ENCODE measurements around the gene CDKAL1.
"Not testable (repeated sequence)": the region's sequence is repeated elsewhere in the genome, so short reads cannot be mapped to it uniquely, and the experiment has no call there.

Gene CDKAL1

DNA sequence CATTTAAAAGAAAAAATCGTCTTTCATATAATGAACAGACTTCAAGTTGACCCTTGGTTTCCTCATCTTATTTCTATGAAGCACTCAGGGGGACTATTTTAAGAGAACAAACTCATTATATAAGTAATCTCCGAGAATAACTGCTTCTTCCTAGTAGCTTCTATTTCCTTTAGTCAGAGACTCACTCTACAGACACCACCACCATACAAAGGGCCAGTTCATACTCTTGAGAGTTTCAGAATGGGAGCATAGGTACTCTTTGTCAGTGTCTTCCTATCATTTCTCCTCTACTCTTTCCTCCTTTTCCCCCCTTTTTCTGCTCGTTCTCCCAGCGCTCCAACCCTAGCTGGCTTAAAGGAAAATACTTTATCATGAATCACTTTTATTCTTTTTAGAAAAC, 104.9 kb downstream of the CDKAL1 start:
- H3K4me3 ChIP-seq (replicated peaks; ENCODE audit: low read depth, low read length) = no peak overlapping the region
- TF ChIP-seq, protein P1, sequence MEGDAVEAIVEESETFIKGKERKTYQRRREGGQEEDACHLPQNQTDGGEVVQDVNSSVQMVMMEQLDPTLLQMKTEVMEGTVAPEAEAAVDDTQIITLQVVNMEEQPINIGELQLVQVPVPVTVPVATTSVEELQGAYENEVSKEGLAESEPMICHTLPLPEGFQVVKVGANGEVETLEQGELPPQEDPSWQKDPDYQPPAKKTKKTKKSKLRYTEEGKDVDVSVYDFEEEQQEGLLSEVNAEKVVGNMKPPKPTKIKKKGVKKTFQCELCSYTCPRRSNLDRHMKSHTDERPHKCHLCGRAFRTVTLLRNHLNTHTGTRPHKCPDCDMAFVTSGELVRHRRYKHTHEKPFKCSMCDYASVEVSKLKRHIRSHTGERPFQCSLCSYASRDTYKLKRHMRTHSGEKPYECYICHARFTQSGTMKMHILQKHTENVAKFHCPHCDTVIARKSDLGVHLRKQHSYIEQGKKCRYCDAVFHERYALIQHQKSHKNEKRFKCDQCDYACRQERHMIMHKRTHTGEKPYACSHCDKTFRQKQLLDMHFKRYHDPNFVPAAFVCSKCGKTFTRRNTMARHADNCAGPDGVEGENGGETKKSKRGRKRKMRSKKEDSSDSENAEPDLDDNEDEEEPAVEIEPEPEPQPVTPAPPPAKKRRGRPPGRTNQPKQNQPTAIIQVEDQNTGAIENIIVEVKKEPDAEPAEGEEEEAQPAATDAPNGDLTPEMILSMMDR (IDR thresholded peaks at IDR 0.05; ENCODE audit: insufficient read depth, low read length, poor library complexity, severe bottlenecking) = no peak
- H3K36me3 ChIP-seq (ENCODE audit: control insufficient read depth, insufficient read depth, low read length) = no peaks in the 10 kb centered on the region
- no peak for DNase-seq (ENCODE audit: extremely low read depth, insufficient read length)
- no peaks in the 10 kb centered on the region for H3K27me3 ChIP-seq (replicated peaks; ENCODE audit: control insufficient read depth, insufficient read depth, low read length)

DNA sequence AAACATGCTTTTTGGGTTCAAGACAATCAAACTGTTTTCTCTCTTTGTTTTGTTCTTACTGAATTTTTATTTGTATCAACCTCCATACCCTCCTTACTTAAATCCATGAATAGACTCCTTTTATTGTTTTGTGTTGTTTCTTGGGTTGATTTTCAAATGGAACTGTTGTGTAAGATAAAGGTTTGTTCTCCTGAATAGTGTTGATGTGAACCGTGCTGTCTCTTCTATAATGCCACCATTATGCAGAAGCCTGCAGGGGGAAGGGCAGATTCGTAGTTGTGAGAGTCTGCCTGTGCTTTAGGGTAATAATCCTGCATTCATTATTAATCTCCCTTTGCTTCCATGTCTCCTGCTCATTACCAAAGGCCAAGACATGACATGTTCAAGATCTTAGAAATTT, 105.9 kb downstream of the CDKAL1 start:
- TF ChIP-seq, protein P1 (IDR thresholded peaks at IDR 0.05; ENCODE audit: insufficient read depth, low read length, poor library complexity, severe bottlenecking) = no peak
- H3K36me3 ChIP-seq (ENCODE audit: control insufficient read depth, insufficient read depth, low read length) = no peaks in the 10 kb centered on the region
- no peaks in the 10 kb centered on the region for H3K27me3 ChIP-seq (replicated peaks; ENCODE audit: control insufficient read depth, insufficient read depth, low read length)
- no peak overlapping the region for H3K4me3 ChIP-seq (replicated peaks; ENCODE audit: low read depth, low read length)
- no peak for DNase-seq (ENCODE audit: extremely low read depth, insufficient read length)

DNA sequence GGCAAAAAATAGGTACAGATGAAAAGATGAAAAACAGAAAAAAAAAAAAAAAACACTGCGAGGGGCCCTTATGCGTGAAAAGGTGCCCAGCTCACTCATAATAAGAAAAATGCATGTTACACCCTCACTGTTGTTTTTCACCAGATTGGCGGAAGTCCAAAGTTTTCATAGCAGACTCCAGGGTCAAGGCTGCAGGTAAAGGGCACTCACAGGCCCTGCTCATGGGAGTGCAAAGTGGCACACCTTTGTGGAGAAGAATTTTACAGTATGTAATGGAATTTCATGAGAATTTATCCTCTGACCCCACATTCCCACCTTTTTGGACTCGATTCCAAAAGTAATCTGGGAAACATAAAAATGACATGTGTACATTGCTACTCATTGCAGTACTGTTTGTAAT, 108.2 kb downstream of the CDKAL1 start:
- Histone ChIP-seq H3K27me3 (replicated peaks; ENCODE audit: control insufficient read depth, insufficient read depth, low read length) (no peaks in the 10 kb centered on the region), H3K36me3 (ENCODE audit: control insufficient read depth, insufficient read depth, low read length) (no peaks in the 10 kb centered on the region), H3K4me3 (replicated peaks; ENCODE audit: low read depth, low read length) (no peak overlapping the region)
- TF ChIP-seq, protein P1 (IDR thresholded peaks at IDR 0.05; ENCODE audit: insufficient read depth, low read length, poor library complexity, severe bottlenecking) = no peak
- DNase-seq (ENCODE audit: extremely low read depth, insufficient read length) = no peak

DNA sequence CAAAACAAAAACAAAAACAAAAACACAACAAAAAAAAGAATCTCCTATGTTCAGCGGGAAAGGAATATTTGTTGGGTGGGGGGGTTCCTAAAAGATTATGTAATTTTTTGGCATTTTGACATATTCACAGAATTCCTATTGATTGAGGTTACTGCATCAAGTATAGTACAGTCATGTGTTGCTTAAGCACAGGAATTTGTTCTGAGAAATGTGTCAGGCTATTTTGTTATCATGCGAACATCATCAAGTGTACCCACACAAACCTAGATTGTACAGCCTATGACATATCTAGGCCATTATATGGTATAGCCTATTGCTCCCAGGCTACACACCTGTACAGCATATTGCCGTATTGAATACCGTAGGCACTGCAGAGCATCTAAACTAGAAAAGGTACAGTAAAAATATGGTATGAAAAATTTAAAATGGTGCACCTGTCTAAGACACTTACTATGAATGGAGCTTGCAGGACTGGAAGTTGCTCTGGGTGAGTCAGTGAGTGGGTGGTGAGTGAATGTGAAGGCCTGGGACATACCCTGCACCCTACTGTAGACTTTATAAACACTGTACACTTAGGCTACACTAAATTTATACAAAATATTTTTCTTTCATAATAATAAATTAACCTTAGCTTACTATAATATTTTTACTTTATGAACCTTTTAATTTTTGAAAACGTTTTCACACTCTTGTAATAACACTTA, 110.6 kb downstream of the CDKAL1 start:
- no peak for DNase-seq (ENCODE audit: extremely low read depth, insufficient read length)
- no peaks in the 10 kb centered on the region for H3K27me3 ChIP-seq (replicated peaks; ENCODE audit: control insufficient read depth, insufficient read depth, low read length)
- no peak overlapping the region for H3K4me3 ChIP-seq (replicated peaks; ENCODE audit: low read depth, low read length)
- H3K36me3 ChIP-seq (ENCODE audit: control insufficient read depth, insufficient read depth, low read length) = no peaks in the 10 kb centered on the region
- TF ChIP-seq, protein P1 (IDR thresholded peaks at IDR 0.05; ENCODE audit: insufficient read depth, low read length, poor library complexity, severe bottlenecking) = no peak

DNA sequence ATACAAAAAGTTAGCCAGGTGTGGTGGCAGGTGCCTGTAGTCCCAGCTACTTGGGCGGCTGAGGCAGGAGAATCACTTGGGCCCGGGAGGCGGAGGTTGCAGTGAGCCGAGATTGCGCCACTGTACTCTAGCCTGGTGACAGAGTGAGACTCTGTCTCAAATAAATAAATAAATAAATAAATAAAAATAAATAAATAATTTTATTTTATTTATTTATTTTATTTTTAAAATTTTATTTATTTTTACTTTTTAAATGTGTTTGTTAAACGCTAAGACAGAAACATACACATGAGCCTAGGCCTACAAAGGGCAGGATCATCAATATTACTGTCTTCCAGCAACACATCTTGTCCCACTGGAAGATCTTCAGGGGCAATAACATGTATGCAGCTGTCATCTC, 111.3 kb downstream of the CDKAL1 start:
- H3K4me3 ChIP-seq (replicated peaks; ENCODE audit: low read depth, low read length); H3K27me3 ChIP-seq (replicated peaks; ENCODE audit: control insufficient read depth, insufficient read depth, low read length); DNase-seq (ENCODE audit: extremely low read depth, insufficient read length); H3K36me3 ChIP-seq (ENCODE audit: control insufficient read depth, insufficient read depth, low read length): not testable (repeated sequence)

DNA sequence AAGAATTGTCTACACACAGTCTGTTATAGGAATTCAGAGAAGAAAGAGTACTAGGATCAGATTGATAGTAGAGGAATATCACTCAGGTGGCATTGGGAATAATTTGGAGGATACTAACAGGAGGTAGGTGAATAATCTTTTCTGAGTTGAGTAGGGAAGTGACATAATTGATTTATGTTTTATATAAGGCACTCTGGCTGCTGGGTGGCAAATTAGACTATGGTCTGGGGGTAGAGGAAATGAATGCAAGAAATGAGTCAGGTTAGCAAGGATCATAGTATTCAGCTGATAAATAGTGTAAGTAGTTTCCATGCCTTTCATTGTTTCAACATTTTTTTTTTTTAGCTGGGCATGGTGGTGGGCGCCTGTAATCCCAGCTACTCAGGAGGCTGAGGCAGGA, 113.3 kb downstream of the CDKAL1 start:
- H3K4me3 ChIP-seq (replicated peaks; ENCODE audit: low read depth, low read length) = no peak overlapping the region
- TF ChIP-seq, protein P1 (IDR thresholded peaks at IDR 0.05; ENCODE audit: insufficient read depth, low read length, poor library complexity, severe bottlenecking) = no peak
- H3K36me3 ChIP-seq (ENCODE audit: control insufficient read depth, insufficient read depth, low read length) = no peaks in the 10 kb centered on the region
- no peak for DNase-seq (ENCODE audit: extremely low read depth, insufficient read length)
- no peaks in the 10 kb centered on the region for H3K27me3 ChIP-seq (replicated peaks; ENCODE audit: control insufficient read depth, insufficient read depth, low read length)

DNA sequence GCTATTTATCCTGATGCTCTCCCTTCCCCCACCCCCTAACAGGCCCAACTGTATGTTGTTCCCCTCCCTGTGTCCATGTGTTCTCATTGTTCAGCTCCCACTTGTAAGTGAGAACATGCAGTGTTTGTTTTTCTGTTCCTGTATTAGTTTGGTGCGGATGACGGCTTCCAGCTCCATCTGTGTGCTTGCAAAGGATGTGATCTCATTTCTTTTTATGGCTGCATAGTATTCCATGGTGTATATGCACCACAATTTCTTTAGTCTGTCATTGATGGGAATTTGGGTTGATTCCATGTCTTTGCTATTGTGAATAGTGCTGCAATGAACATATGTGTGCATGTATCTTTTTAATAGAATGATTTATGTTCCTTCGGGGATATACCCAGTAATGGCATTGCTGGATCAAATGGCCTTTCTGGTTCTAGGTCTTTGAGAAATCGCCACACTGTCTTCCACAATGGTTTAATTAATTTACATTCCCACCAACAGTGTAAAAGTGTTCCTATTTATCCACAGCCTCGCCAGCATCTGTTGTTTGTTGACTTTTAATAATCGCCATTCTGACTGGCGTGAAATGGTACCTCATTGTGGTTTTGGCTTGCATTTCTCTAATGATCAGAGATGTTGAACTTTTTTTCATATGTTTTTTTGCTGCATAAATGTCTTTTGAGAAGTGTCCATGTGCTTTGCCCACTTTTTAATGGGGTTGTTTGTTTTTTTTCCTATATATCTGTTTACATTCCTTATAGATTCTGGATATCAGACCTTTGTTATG, 115.6 kb downstream of the CDKAL1 start:
- not testable (repeated sequence) for H3K36me3 ChIP-seq (ENCODE audit: control insufficient read depth, insufficient read depth, low read length); DNase-seq (ENCODE audit: extremely low read depth, insufficient read length); H3K4me3 ChIP-seq (replicated peaks; ENCODE audit: low read depth, low read length); H3K27me3 ChIP-seq (replicated peaks; ENCODE audit: control insufficient read depth, insufficient read depth, low read length)
